ENCODE measurements around the gene MPLKIP.
"Not testable (repeated sequence)": the region's sequence is repeated elsewhere in the genome, so short reads cannot be mapped to it uniquely, and the experiment has no call there.

The MPLKIP gene

DNA sequence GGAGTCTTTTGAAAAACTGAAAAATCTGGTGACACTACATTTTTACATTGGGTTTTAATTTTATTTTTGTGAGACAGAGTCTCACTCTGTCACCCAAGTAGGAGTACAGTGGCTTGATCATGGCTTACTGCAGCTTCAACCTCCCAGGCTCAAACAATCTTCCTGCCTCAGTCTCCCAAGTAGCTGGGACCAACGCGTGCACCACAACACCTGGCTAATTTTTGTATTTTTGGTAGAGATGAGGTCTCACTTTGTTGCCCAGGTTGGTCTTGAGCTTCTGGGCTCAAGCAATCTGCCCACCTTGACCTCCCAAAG lies 11.5 kb downstream of the MPLKIP start:
- no peak for DNase-seq

DNA sequence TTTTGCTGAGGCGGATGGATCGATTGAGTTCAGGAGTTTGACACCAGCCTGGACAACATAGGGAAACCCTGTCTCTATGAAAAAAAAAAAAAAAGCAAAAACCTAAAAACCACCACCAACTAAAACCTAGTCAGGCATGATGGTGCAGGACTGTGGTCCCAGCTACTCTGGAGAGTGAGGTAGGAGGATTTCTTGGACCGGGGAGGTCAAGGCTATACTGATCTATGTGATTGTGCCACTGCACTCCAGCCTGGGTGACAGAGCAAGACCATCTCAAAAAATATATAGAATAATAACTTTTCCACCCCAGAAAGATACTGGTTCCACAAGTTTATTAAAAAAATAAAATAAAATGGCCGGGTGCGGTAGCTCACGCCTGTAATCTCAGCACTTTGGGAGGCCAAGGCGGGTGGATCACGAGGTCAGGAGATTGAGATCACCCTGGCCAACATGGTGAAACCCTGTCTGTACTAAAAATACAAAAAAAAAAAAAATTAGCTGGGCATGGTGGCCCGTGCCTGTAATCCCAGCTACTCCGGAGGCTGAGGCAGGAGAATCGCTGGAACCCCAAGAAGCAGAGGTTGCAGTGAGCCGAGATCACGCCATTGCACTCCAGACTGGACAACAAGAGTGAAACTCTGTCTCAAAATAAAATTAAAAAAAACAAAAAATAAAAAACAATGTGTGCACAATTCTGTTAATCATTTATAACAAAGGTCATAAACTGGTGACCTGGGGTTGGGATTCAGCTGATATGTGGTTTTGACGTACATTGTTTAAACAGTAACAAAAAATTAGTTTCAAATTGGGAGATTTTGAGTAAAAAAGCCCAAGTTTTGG lies 12.1 kb downstream of the MPLKIP start:
- DNase-seq, result not testable (repeated sequence)

DNA sequence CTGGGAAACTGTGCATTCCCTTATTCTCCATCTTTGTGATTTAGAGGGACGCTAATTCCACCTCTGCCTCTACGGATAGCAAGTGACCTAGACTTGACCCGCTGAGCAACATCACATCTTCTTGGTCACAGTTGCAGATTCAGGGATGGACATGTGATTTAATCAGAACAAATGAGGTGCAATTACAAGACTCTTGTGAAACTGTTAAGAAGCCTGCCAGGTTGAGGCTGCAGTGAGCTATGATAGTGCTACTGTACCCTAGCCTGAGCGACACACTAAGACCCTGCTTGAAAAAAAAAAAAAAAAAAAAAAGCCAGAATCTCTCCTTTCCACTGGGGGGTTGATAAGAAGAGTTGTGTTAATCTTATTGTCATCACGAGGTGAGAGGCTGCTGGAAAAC lies 14.4 kb downstream of the MPLKIP start:
- no peak for DNase-seq

DNA sequence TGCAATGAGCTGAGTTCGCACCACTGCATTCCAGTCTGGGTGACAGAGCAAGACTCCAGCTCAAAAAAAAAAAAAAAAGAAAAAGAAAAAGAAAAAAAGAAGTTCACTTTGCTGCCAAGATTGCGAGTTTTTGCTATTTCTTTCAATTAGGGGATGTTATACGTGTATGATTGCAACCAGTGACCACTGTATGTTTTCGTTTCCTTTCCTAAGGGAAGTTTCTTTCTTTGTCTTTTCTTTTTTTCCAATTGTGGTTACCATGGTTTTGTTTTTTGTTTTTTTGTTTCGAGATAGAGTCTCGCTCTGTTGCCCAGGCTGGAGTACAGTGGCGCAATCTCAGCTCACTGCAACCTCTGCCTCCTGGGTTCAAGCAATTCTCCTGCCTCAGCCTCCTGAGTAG lies 16.2 kb downstream of the MPLKIP start:
- not testable (repeated sequence) for DNase-seq

DNA sequence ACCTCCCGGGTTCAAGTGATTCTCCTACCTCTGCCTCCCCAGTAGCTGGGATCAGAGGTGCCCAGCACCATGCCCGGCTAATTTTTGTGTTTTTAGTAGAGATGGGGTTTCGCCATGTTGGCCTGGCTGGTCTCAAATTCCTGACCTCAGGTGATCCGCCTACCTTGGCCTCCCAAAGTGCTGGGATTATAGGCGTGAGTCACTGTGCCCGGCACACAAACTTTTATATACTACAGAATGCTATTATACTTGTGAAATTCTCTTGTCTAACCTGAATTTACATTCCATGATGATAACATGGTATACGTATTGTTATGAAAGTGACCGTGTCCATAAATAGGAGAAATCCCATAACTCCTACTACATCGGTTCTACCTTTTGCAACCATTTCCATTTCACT lies 17.2 kb downstream of the MPLKIP start:
- DNase-seq, result not testable (repeated sequence)

DNA sequence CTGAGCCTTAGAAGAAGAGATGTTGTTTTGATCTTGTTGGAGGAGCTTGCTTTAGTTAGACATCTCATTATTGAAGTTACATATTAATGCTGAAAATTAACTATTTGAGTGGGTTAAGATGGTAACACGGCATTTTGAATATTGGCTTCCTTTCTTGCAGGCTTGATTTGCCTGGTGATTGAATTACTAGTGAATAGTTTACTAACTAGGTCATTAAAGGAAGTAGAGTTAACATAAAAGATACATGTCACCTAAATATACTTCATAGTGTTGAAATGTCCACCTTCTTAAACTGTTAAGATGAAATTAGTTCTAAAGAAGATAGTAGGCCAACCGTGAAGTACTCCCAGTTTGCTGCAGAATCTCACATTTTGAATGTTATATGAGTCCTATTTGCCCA lies 18.5 kb downstream of the MPLKIP start:
- no peak for DNase-seq

DNA sequence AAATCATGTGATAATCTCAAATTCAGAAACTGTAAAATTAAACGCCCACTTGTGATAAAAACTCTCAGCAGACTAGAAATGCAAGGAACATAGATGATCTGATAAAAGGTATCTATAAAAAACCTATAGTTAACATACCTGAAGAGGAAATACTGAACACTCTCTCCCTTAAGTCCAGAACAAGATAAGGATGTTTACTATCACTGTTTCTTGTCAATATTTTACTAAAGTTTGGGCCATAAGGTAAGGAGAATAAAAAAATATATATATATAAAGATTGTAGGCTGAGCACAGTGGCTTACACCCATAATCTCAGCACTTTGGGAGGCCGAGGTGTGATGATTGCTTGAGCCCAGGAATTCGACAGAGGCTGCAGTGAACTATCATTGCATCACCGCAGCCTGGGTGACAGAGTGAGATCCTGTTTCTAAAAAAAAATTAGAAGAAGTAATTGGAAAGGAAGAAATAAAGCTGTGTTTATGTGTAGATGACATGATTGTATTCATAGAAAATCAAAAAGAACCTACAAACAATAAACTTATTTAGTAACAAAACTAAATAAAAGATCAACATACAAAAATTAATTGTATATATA lies 28.4 kb downstream of the MPLKIP start:
- no peak for DNase-seq

DNA sequence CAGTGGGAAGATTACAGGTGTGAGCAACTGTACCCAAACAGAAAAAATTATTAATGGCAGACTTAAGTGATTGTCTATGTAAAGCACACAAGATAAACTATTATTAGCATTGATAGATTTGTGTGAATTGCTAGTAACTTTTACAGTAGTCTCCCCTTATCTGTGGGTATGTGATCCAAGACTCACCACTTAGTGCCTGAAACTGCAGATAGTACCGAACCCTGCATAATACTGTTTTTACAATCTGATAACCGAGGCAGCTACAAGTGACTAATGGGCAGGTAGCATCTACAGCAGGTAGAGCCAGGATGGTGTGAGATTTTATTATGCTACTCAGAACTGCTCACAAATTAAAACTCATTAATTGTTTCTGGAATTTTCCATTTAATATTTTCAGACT lies 31.5 kb downstream of the MPLKIP start:
- DNase-seq, result no peak

DNA sequence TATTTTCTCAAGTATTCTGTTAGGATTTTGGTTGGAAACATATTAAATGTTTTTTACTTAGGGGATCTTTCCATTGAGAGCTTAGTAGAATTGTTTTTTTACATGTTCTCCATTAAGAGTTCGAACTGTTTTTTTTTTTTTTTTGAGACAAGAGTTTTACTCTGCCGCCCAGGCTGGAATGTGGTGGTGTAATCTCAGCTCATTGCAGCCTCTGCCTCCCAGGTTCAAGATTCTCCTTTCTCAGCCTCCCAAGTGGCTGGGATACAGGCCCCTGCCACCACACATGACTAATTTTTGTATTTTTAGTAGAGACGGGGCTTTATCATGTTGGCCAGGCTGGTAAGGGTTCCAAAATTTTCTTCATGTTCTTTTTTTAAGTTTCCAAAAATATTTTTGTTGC lies 33.2 kb downstream of the MPLKIP start:
- DNase-seq, result no peak

DNA sequence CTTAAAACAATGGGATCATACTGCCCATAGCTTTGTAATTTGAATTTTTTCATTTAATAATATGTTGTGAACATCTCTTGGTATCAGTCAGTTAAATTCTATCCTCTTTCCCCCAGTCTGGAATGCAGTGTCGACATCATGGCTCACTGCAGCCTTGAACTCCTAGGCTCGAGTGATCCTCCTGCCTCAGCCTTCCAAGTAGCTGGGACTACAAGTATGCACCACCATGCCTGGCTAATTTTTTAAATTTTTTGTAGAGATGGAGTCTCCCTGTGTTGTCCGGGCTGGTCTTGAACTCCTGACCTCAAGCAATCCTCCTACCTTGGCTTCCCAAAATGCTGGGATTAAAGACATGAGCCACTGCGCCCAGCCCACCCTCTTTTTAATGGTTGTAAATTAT lies 34.6 kb downstream of the MPLKIP start:
- DNase-seq, result no peak

DNA sequence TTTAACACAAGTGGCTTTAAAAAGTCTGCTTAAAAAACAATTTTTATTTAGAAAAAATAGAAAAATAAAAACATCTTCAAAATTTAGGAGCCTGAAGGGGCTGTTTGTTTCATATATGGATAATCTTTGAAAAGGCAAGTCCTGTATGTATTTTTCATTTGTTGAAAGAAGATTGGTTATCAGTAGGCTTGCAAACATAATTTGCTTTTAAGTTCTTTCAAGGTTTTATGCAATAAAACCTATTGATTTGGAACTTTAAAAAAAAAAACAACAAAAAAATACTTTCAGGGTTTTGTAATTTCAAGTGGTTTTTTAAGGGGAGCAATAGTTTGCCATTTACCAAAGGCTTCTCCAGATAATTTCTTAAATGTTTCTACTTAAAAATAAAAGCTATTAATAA lies 35.6 kb downstream of the MPLKIP start:
- DNase-seq, result no peak

DNA sequence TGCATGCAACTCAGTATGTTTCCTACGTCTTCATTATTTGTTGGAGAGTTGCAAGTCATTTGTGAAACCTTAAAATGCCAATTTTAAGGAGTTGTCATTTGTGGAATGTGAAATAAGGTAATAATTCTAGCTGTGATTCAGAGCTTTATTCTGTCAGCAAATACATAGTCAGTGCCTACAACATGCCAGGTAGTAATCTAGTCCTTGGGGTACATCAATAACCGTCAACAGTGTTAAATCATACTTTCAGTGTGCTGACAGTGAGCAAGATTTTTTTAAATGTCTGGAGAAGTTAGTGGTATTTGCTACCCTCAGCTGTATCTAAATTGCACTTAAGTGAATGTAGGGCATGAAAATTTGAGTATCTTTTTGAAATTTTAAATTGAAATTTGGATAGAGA lies 36.7 kb downstream of the MPLKIP start:
- DNase-seq, result no peak

DNA sequence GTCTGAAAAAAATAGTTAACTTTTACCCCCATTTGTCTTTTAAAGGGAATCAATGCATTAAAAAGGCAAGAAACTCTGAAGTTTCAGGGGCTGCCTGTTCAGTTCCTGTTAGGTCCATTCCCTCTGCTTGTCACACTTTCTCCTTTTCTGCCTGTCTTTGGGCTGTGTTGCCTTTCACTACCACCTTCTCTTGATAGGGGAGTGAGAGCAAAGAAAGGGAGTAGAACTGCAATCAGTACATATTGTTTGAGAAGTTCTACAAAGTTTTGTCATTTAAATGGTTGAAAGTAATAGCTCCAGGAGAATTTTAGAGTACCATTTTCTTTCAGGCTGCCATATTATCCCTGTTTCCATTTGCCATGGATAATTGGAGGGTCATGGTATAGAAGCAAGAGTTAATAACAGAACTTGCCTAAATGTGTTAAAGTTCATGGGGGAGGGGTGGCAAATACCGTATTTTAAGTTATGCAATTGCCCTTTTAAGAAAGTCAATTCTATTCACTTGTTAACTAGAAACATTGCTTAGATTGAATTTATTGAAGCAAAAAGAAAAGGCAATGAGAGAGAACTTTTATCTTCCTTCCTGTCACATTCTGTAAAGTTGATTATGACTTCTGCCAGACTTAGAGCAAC lies 38.6 kb downstream of the MPLKIP start:
- no peak for DNase-seq

DNA sequence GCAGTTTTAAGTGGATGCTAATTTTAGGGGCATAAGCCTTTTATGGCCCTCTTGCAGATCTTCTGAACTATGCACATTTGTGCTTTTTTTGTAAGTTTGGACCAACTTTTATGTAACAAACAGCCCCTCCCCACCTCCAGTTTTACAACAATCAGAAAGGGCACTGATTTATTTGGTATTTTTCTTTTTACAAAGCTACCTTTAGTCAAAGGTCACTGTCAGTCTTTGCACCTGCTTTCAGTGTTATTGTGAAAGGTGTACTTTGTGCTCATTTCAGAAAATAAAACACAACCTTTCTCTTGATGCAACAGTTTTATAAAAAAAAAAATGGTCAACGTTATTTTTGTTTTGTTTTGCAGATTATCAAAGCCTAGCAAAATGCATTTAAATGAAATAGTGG lies 39.2 kb downstream of the MPLKIP start:
- DNase-seq, result no peak

DNA sequence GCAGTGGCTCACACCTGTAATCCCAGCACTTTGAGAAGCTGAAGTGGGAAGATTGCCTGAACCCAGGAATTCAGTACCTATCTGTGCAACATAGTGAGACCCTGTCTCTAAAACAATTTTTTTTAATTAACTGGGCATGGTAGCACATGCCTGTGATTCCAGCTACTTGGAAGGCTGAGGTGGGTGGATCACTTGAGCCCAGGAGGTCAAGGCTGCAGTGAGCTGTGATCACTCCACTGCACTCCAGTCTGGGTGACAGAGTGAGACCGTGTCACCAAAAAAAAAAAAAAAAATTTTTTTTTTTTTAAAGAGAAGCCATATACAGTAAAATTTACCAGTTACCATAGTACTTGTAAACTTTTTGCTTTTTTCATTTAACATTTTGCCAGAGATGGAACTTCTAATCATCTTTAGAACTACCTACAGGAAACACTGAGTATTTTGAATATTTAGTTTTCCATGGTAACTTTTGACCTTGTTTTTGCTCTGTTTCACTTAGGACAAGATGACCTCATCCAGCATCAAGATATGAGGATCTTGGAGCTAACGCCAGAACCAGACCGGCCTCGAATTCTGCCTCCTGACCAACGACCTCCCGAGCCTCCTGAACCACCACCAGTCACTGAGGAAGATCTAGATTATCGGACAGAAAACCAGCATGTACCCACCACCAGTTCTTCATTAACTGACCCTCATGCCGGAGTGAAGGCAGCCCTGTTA lies 40.6 kb downstream of the MPLKIP start:
- DNase-seq, result no peak

DNA sequence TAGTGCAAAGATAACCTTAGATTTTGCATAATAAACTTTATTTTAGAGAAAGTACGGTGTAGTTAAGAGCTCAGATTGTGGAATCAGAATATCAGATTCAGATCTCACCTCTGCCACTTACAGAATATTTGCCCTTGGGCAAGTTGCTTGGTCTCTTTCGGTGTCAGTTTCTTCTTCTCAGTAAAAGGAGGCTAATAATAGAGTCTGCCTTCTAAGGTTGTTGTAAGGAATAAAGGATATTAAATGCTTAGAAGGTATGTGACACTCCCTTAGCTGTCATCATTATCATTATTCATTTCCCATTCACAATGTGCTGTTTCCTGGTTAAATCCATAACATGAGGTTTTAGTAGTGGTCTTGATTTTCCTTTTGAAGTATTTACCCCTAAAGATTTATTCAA lies 42.2 kb downstream of the MPLKIP start:
- DNase-seq, result no peak

DNA sequence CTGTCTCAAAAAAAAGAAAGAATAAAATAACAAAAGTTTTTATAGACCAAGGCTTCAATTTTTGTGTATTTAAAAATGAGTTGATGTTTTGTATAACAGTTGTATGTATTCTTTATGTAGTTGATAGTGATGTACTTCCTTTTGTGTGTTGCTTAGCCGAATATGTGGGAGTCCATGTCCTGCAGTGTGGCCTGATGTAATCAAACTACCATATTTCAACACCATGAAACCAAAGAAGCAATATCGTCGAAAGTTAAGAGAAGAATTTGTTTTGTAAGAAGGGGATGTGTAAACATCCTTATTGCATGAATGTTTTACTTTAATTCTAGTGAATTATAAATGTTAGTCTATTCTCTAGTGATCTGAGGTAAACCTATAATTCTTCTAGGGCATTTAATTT lies 56.6 kb downstream of the MPLKIP start:
- DNase-seq, result no peak
